IMR-90 (cell line): Measurements from ENCODE around the gene GZMA. TPM values are rescaled to one million over a fixed set of nuclear protein-coding genes. Genes with fewer than 3 reads are reported as not detected.

ENCODE experiments used
- ATAC-seq: fragments of 200-7000 bp; cut with Tn5 transposase; 2 replicates; pipeline ENCODE4 v1.9.1; 2020; ENCODE audit warnings: low read depth, mild to moderate bottlenecking, moderate library complexity
- BruUV-seq: library from RNA; stranded (reverse); fragments of 400-500 nt; replicated peaks from 2 replicates; lab custom pipeline; 2021; lab: Mats Ljungman, UMichigan
- CTCF ChIA-PET: fragments of 300-600 bp; formaldehyde crosslinking; extraction: SDS; loops from one replicate; lab custom pipeline; 2021; ENCODE audit warnings: antibody characterized with exemption; lab: Yijun Ruan, JAX
- POLR2A ChIA-PET: fragments of 300-600 bp; sonication (Branson Sonifier 250); formaldehyde crosslinking; loops from one replicate; lab custom pipeline; 2022; ENCODE audit warnings: antibody characterized with exemption; ENCODE audit not compliant: unreplicated experiment; lab: Charles Lee
- DNase-seq: peaks from one replicate; pipeline ENCODE4 v3.0.0; 2013
- H2AFZ ChIP-seq: replicated peaks from 2 replicates; pipeline ENCODE3; 2013; ENCODE audit warnings: low read length, mild to moderate bottlenecking; ENCODE audit not compliant: poor library complexity
- H2AK5ac ChIP-seq: 2 replicates; pipeline ENCODE4 v1.6.1; 2013; ENCODE audit warnings: low read depth, low read length, inconsistent platforms
- H2AK9ac ChIP-seq: replicated peaks from 2 replicates; pipeline ENCODE3; 2013; ENCODE audit warnings: mild to moderate bottlenecking, low read depth, low read length, moderate library complexity; ENCODE audit not compliant: poor library complexity
- H2BK120ac ChIP-seq: 2 replicates; pipeline ENCODE4 v1.6.1; 2013; ENCODE audit warnings: low read depth, low read length, inconsistent platforms
- H2BK15ac ChIP-seq: 3 replicates; pipeline ENCODE4 v1.6.1; 2013; ENCODE audit warnings: low read depth, low read length, inconsistent platforms
- H2BK20ac ChIP-seq: 2 replicates; pipeline ENCODE4 v1.6.1; 2013; ENCODE audit warnings: low read depth, mild to moderate bottlenecking, inconsistent platforms, low read length, moderate library complexity
- H2BK5ac ChIP-seq: 2 replicates; pipeline ENCODE4 v1.6.1; 2013; ENCODE audit warnings: mild to moderate bottlenecking, low read depth, low read length, inconsistent platforms; ENCODE audit not compliant: poor library complexity, severe bottlenecking
- H3K14ac ChIP-seq: replicated peaks from 2 replicates; pipeline ENCODE4 v1.6.1; 2013; ENCODE audit warnings: low read depth, low read length, inconsistent platforms
- H3K18ac ChIP-seq: 2 replicates; pipeline ENCODE4 v1.6.1; 2013; ENCODE audit warnings: low read depth, low read length, control low read depth
- H3K23ac ChIP-seq: 2 replicates; pipeline ENCODE4 v1.6.1; 2013; ENCODE audit warnings: low read depth, low read length, inconsistent platforms
- H3K27ac ChIP-seq: 2 replicates; pipeline ENCODE4 v1.5.1; 2013; ENCODE audit warnings: mild to moderate bottlenecking, control low read depth, low read length; ENCODE audit not compliant: insufficient read depth
- H3K27me3 ChIP-seq: 2 replicates; pipeline ENCODE4 v1.6.1; 2013; ENCODE audit warnings: low read length; ENCODE audit not compliant: control insufficient read depth, insufficient read depth
- H3K36me3 ChIP-seq: 2 replicates; pipeline ENCODE4 v1.6.1; 2013; ENCODE audit warnings: low read length, mixed read lengths; ENCODE audit not compliant: control insufficient read depth, insufficient read depth
- H3K4ac ChIP-seq: 2 replicates; pipeline ENCODE4 v1.6.1; 2013; ENCODE audit warnings: low read depth, low read length, inconsistent platforms
- H3K4me1 ChIP-seq: 2 replicates; pipeline ENCODE4 v1.6.1; 2013; ENCODE audit warnings: low read length, mixed read lengths; ENCODE audit not compliant: control insufficient read depth, insufficient read depth
- H3K4me2 ChIP-seq: 2 replicates; pipeline ENCODE4 v1.6.1; 2013; ENCODE audit warnings: low read depth, mild to moderate bottlenecking, control low read depth, low read length, moderate library complexity
- H3K4me3 ChIP-seq: 2 replicates; pipeline ENCODE4 v1.5.1; 2013; ENCODE audit warnings: low read depth, mild to moderate bottlenecking, control low read depth, low read length, moderate library complexity; ENCODE audit not compliant: insufficient read depth
- H3K56ac ChIP-seq: 2 replicates; pipeline ENCODE4 v1.6.1; 2013; ENCODE audit warnings: low read length, inconsistent platforms; ENCODE audit not compliant: insufficient read depth; ENCODE audit errors: extremely low read depth
- H3K79me1 ChIP-seq, 2 experiments: 2 replicates each; pipeline ENCODE4 v1.6.1; 2013; ENCODE audit warnings: low read length in 2 of 2, inconsistent platforms in 1 of 2, low read depth in 1 of 2
- H3K9ac ChIP-seq: 2 replicates; pipeline ENCODE4 v1.6.1; 2013; ENCODE audit warnings: low read depth, low read length, control low read depth
- H3K9me1 ChIP-seq: 2 replicates; pipeline ENCODE4 v1.6.1; 2013; ENCODE audit warnings: low read length, inconsistent platforms; ENCODE audit not compliant: insufficient read depth
- H3K9me3 ChIP-seq: 2 replicates; pipeline ENCODE4 v1.6.1; 2013; ENCODE audit warnings: low read length; ENCODE audit not compliant: control insufficient read depth, insufficient read depth
- H4K20me1 ChIP-seq: 2 replicates; pipeline ENCODE4 v1.6.1; 2013; ENCODE audit warnings: low read length, inconsistent platforms; ENCODE audit not compliant: insufficient read depth
- H4K5ac ChIP-seq: 2 replicates; pipeline ENCODE4 v1.6.1; 2013; ENCODE audit warnings: mild to moderate bottlenecking, low read depth, low read length, control low read depth
- H4K8ac ChIP-seq, 2 experiments: 2 replicates each; pipeline ENCODE4 v1.6.1; 2013; ENCODE audit warnings: low read depth in 2 of 2, low read length in 2 of 2, control low read depth in 1 of 2, inconsistent platforms in 1 of 2
- H4K91ac ChIP-seq: 2 replicates; pipeline ENCODE4 v1.6.1; 2013; ENCODE audit warnings: low read depth, low read length, inconsistent platforms; ENCODE audit not compliant: insufficient read depth
- BHLHE40 ChIP-seq: fragments of 150-350 bp; IDR thresholded peaks from 2 replicates; pipeline ENCODE4 v1.6.1; 2016; ENCODE audit warnings: mild to moderate bottlenecking, low read depth, low read length
- CEBPB ChIP-seq: IDR thresholded peaks from 2 replicates; pipeline ENCODE4 v1.6.1; 2012; ENCODE audit warnings: low read depth, low read length, improper control_type of control experiment
- CHD1 ChIP-seq: IDR thresholded peaks from 2 replicates; pipeline ENCODE4 v1.6.1; 2012; ENCODE audit warnings: low read depth, low read length, improper control_type of control experiment
- MXI1 ChIP-seq: IDR thresholded peaks from 2 replicates; pipeline ENCODE4 v1.6.1; 2012; ENCODE audit warnings: low read depth, mild to moderate bottlenecking, low read length, moderate library complexity, borderline replicate concordance
- NFE2L2 ChIP-seq: fragments of 150-350 bp; IDR thresholded peaks from 2 replicates; pipeline ENCODE4 v1.6.1; 2016; ENCODE audit warnings: low read depth, mild to moderate bottlenecking, low read length
- POLR2A ChIP-seq: IDR thresholded peaks from 2 replicates; pipeline ENCODE4 v1.6.1; 2012; ENCODE audit warnings: mild to moderate bottlenecking, low read depth, low read length
- RAD21 ChIP-seq: IDR thresholded peaks from 2 replicates; pipeline ENCODE4 v1.6.1; 2012; ENCODE audit warnings: low read length, improper control_type of control experiment
- RCOR1 ChIP-seq: IDR thresholded peaks from 2 replicates; pipeline ENCODE4 v1.6.1; 2012; ENCODE audit warnings: mild to moderate bottlenecking, low read length, improper control_type of control experiment; ENCODE audit not compliant: insufficient replicate concordance
- RFX5 ChIP-seq: IDR thresholded peaks from 2 replicates; pipeline ENCODE4 v1.8.0; 2012; ENCODE audit warnings: low read depth, mild to moderate bottlenecking, low read length, moderate library complexity
- WGBS, 2 experiments: methylation state at CpG; one replicate each; pipeline versions ENCODE4 v1.1.5 to v1.1.7; 2013; ENCODE audit warnings: missing lambda C conversion rate in 2 of 2; ENCODE audit not compliant: insufficient read length in 1 of 2; ENCODE audit errors: extremely low coverage in 2 of 2; 5-methylcytosine and 5-hydroxymethylcytosine counted together
- dilution Hi-C: fragments of 300-500 bp; cut with HindIII; formaldehyde crosslinking; loops from one replicate; pipeline ENCODE4 v1.14.3; 2018; ENCODE audit warnings: low sequenced_read_pairs; ENCODE audit not compliant: unreplicated experiment
- in situ Hi-C: fragments of 300-500 bp; cut with MboI; formaldehyde crosslinking; loops from 3 replicates; pipeline ENCODE4 v1.14.3; 2019; ENCODE audit warnings: low sequenced_read_pairs, inconsistent platforms, mixed read lengths
- intact Hi-C: fragments of 100-400 bp; cut with micrococcal nuclease; formaldehyde crosslinking; loops from 2 replicates; pipeline ENCODE4 v1.10.0; 2022
- polyA plus RNA-seq, 3 experiments: library from polyadenylated mRNA; depleted of rRNA; stranded (reverse); fragments of >200 nt; gene quantifications; 2 replicates each; pipeline ENCODE4 v1.2.3, GENCODE V29; 2012; ENCODE audit warnings: low replicate concordance in 1 of 3
- total RNA-seq: library from RNA; depleted of rRNA; stranded (reverse); fragments of >200 nt; gene quantifications from 2 replicates; pipeline ENCODE4 v1.2.3, GENCODE V29; 2012
- TF ChIP-seq, protein P1 (sequence below): conservative IDR thresholded peaks from 2 replicates; pipeline ENCODE4 v1.5.1; 2012; ENCODE audit warnings: mild to moderate bottlenecking, low read depth, low read length, improper control_type of control experiment
- TF ChIP-seq, protein P2 (sequence below): fragments of 150-350 bp; IDR thresholded peaks from 2 replicates; pipeline ENCODE4 v1.6.1; 2016; ENCODE audit warnings: low read depth, mild to moderate bottlenecking, low read length, moderate library complexity, borderline replicate concordance

GZMA gene
- total and polyA plus RNA-seq, 2 of the 4 experiments (the other 2 are of a cell fraction): not detected

DNA sequence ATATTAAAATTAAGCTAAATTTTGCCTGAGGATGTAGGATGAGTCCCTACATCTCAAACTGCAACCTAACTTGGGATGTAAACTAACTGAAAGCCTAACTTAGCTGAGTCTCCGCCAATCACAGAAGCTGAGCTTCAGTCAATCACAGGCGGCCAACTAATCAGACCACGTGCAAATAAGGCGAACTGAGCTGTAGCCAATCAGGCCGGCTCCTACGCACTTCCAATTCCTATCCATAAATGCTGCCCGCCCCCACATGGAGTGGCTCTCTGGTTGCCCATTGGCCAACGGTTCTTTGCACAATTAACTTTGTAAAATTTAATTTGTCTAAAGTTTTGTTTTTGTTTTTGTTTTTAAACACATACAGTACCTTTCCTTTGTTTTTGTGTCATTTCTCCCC, 43.6 kb downstream of the GZMA start:
- no peak overlapping the region for H4K91ac ChIP-seq
- dilution Hi-C loops: loop anchor here (25.0 kb wide), 1 partner anchor 209 kb away; no protein-coding TSS in a partner anchor
- WGBS, 2 experiments: 83% methylated on average over 2 of the region's 8 CpGs; no CpG with 5 or more reads in 1 of the 2 experiments
- no peak overlapping the region for H2AK9ac ChIP-seq
- H3K9ac ChIP-seq: no peak overlapping the region
- CTCF ChIA-PET: interaction anchor here (0.8 to 2.4 kb wide), 10 partner anchors 14 to 290 kb away, joined by 3 to 30 read pairs (median 4); partner anchors contain the start of genes ESM1 and GPX8
- DNase-seq: no peak
- H2AFZ ChIP-seq: no peak overlapping the region
- no peak for TF ChIP-seq NFE2L2
- no peak for TF ChIP-seq BHLHE40
- TF ChIP-seq, protein P1, sequence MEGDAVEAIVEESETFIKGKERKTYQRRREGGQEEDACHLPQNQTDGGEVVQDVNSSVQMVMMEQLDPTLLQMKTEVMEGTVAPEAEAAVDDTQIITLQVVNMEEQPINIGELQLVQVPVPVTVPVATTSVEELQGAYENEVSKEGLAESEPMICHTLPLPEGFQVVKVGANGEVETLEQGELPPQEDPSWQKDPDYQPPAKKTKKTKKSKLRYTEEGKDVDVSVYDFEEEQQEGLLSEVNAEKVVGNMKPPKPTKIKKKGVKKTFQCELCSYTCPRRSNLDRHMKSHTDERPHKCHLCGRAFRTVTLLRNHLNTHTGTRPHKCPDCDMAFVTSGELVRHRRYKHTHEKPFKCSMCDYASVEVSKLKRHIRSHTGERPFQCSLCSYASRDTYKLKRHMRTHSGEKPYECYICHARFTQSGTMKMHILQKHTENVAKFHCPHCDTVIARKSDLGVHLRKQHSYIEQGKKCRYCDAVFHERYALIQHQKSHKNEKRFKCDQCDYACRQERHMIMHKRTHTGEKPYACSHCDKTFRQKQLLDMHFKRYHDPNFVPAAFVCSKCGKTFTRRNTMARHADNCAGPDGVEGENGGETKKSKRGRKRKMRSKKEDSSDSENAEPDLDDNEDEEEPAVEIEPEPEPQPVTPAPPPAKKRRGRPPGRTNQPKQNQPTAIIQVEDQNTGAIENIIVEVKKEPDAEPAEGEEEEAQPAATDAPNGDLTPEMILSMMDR: no peak
- TF ChIP-seq RCOR1: no peak
- TF ChIP-seq CEBPB: no peak
- TF ChIP-seq POLR2A: no peak
- TF ChIP-seq, protein P2, sequence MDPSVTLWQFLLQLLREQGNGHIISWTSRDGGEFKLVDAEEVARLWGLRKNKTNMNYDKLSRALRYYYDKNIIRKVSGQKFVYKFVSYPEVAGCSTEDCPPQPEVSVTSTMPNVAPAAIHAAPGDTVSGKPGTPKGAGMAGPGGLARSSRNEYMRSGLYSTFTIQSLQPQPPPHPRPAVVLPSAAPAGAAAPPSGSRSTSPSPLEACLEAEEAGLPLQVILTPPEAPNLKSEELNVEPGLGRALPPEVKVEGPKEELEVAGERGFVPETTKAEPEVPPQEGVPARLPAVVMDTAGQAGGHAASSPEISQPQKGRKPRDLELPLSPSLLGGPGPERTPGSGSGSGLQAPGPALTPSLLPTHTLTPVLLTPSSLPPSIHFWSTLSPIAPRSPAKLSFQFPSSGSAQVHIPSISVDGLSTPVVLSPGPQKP: no peak
- no peak for TF ChIP-seq RFX5
- no peak for TF ChIP-seq RAD21
- TF ChIP-seq CHD1: no peak
- TF ChIP-seq MXI1: no peak
- no peaks in the 10 kb centered on the region for H4K20me1 ChIP-seq
- H3K18ac ChIP-seq: no peak overlapping the region
- H3K9me1 ChIP-seq: no peaks in the 10 kb centered on the region
- no peak overlapping the region for H2AK5ac ChIP-seq
- H4K5ac ChIP-seq: no peak overlapping the region
- H3K27me3 ChIP-seq: peaks cover 13% of the 10 kb centered on the region
- H2BK15ac ChIP-seq: no peak overlapping the region
- H3K4me2 ChIP-seq: no peak overlapping the region
- H2BK5ac ChIP-seq: no peak overlapping the region
- no peak overlapping the region for H4K8ac ChIP-seq
- H3K56ac ChIP-seq: no peak overlapping the region
- no peak overlapping the region for H2BK120ac ChIP-seq
- in situ Hi-C loops: loop anchor here (25.0 kb wide), 1 partner anchor 659 kb away; no protein-coding TSS in a partner anchor
- no peak for ATAC-seq
- H3K79me1 ChIP-seq: no peaks in the 10 kb centered on the region
- H3K4me3 ChIP-seq: no peak overlapping the region
- 0 out of 2 replicates have a peak, but pooled peaks cover 2% of the 10 kb centered on the region for H3K4me1 ChIP-seq
- no TSS peak for BruUV-seq
- intact Hi-C loops: loop anchor here (1.0 kb wide), 3 partner anchors 202 to 629 kb away; partner anchors contain the start of gene SNX18
- no peaks in the 10 kb centered on the region for H3K36me3 ChIP-seq
- H3K14ac ChIP-seq: no peak overlapping the region
- H2BK20ac ChIP-seq: no peak overlapping the region
- H3K9me3 ChIP-seq: no peaks in the 10 kb centered on the region
- POLR2A ChIA-PET: no interaction called here
- no peak overlapping the region for H3K27ac ChIP-seq
- H3K4ac ChIP-seq: no peak overlapping the region
- no peak overlapping the region for H3K23ac ChIP-seq
